K562 (cell line): ENCODE results near the gene TCF12. TPM values are rescaled to one million over a fixed set of nuclear protein-coding genes. Genes with fewer than 3 reads are reported as not detected.

Source experiments
- ARID1B ChIP-seq: fragments of 450-650 bp; IDR thresholded peaks from 2 replicates; pipeline ENCODE4 v1.6.1; 2016; ENCODE audit warnings: antibody characterized with exemption, mild to moderate bottlenecking, inconsistent platforms
- ASH1L ChIP-seq: fragments of 450-650 bp; IDR thresholded peaks from 2 replicates; pipeline ENCODE4 v1.6.1; 2018; ENCODE audit warnings: borderline replicate concordance, mild to moderate bottlenecking, low read depth; ENCODE audit not compliant: partially characterized antibody
- BHLHE40 ChIP-seq: IDR thresholded peaks from 2 replicates; pipeline ENCODE4 v1.6.1; 2011; ENCODE audit warnings: low read length, improper control_type of control experiment
- CBX1 ChIP-seq: sonication (generic); IDR thresholded peaks from 2 replicates; pipeline ENCODE4 v1.6.1; 2016; ENCODE audit warnings: antibody characterized with exemption, low read depth, mild to moderate bottlenecking
- CREM ChIP-seq: IDR thresholded peaks from 2 replicates; pipeline ENCODE4 v1.6.1; 2014; ENCODE audit warnings: antibody characterized with exemption, low read depth
- CXXC5 ChIP-seq: fragments of 250-450 bp; sonication (Bioruptor Pico); IDR thresholded peaks from 2 replicates; pipeline ENCODE4 v1.8.0; 2022; ENCODE audit warnings: inconsistent platforms, mild to moderate bottlenecking, moderate library complexity
- DACH1 ChIP-seq: fragments of 450-650 bp; IDR thresholded peaks from 2 replicates; pipeline ENCODE4 v1.6.1; 2018; ENCODE audit not compliant: partially characterized antibody
- E2F6 ChIP-seq, 2 experiments: IDR thresholded peaks; 2 replicates each; pipeline ENCODE4 v1.6.1; 2011; ENCODE audit warnings: borderline replicate concordance in 1 of 2, control low read depth in 1 of 2, low read depth in 1 of 2, low read length in 1 of 2, mild to moderate bottlenecking in 1 of 2, mixed read lengths in 1 of 2, moderate library complexity in 1 of 2; ENCODE audit not compliant: insufficient read depth in 1 of 2, insufficient read length in 1 of 2, poor library complexity in 1 of 2, severe bottlenecking in 1 of 2; ENCODE audit errors: extremely low read depth in 1 of 2
- EP300 ChIP-seq: IDR thresholded peaks from 2 replicates; pipeline ENCODE4 v1.6.1; 2012; ENCODE audit warnings: low read length, improper control_type of control experiment
- JUND ChIP-seq, 2 experiments: IDR thresholded peaks; 2 replicates in 1 of 2; 3 replicates in 1 of 2; pipeline ENCODE4 v1.6.1; 2011; ENCODE audit warnings: borderline replicate concordance in 2 of 2, low read depth in 2 of 2, low read length in 2 of 2, improper control_type of control experiment in 1 of 2, missing biosample characterization in 1 of 2, missing genetic modification characterization in 1 of 2, missing genetic modification reagents in 1 of 2
- KDM1A ChIP-seq, 2 experiments: fragments of 450-650 bp; IDR thresholded peaks; 2 replicates each; pipeline ENCODE4 v1.6.1; 2016; ENCODE audit warnings: mild to moderate bottlenecking in 2 of 2
- L3MBTL2 ChIP-seq: fragments of 450-650 bp; IDR thresholded peaks from 2 replicates; pipeline ENCODE4 v1.6.1; 2016; ENCODE audit warnings: mild to moderate bottlenecking, moderate library complexity
- MTA3 ChIP-seq: fragments of 450-650 bp; formaldehyde crosslinking; IDR thresholded peaks from 2 replicates; pipeline ENCODE4 v1.6.1; 2017; ENCODE audit warnings: mild to moderate bottlenecking, borderline replicate concordance
- NBN ChIP-seq: fragments of 450-650 bp; IDR thresholded peaks from 2 replicates; pipeline ENCODE4 v1.6.1; 2016; ENCODE audit warnings: low read depth, mild to moderate bottlenecking
- NFIC ChIP-seq: fragments of 450-650 bp; IDR thresholded peaks from 2 replicates; pipeline ENCODE4 v1.6.1; 2017; ENCODE audit warnings: mild to moderate bottlenecking, inconsistent platforms
- NR4A1 ChIP-seq, 2 experiments: fragments of 250-450 bp in 1 of 2; fragments of 450-650 bp in 1 of 2; sonication (Bioruptor Pico) in 1 of 2; IDR thresholded peaks; 2 replicates each; pipeline versions ENCODE4 v1.4.0 to v1.6.1; 2016 to 2020; ENCODE audit warnings: mild to moderate bottlenecking in 2 of 2, missing compliant biosample characterization in 1 of 2, missing genetic modification characterization in 1 of 2, moderate library complexity in 1 of 2
- PREB ChIP-seq: sonication (generic); formaldehyde crosslinking; IDR thresholded peaks from 2 replicates; pipeline ENCODE4 v1.8.1; 2023; ENCODE audit warnings: mild to moderate bottlenecking, missing genetic modification reagents
- PTTG1 ChIP-seq: fragments of 450-650 bp; IDR thresholded peaks from 2 replicates; pipeline ENCODE4 v1.6.1; 2016; ENCODE audit warnings: low read depth, mild to moderate bottlenecking, missing genetic modification characterization, missing compliant biosample characterization
- PYGO2 ChIP-seq: fragments of 450-650 bp; IDR thresholded peaks from 2 replicates; pipeline ENCODE4 v1.6.1; 2016; ENCODE audit warnings: mild to moderate bottlenecking, missing genetic modification characterization, moderate library complexity, missing compliant biosample characterization
- RBM25 ChIP-seq: fragments of 200-400 bp; formaldehyde crosslinking; IDR thresholded peaks from 2 replicates; pipeline ENCODE4 v1.6.1; 2018; ENCODE audit warnings: low read length, low read depth, moderate library complexity; ENCODE audit not compliant: severe bottlenecking
- STAG1 ChIP-seq: sonication (generic); formaldehyde crosslinking; IDR thresholded peaks from 2 replicates; pipeline ENCODE4 v1.5.0; 2020; ENCODE audit warnings: missing genetic modification reagents, borderline replicate concordance
- ZNF395 ChIP-seq: fragments of 200-800 bp; sonication (Bioruptor generic); IDR thresholded peaks from 2 replicates; pipeline ENCODE4 v1.6.1; 2017; ENCODE audit warnings: missing genetic modification characterization, missing compliant biosample characterization
- ZNF644 ChIP-seq: fragments of 200-800 bp; sonication (Bioruptor generic); IDR thresholded peaks from 2 replicates; pipeline ENCODE4 v1.6.1; 2016; ENCODE audit warnings: low read depth, missing genetic modification characterization, missing compliant biosample characterization
- polyA plus RNA-seq, 8 experiments: library from polyadenylated mRNA; depleted of rRNA in 4 of 8; stranded (reverse) in 5 of 8; unstranded in 3 of 8; fragments of >200 nt; fragmentation: Nextera tagmentation in 2 of 8; fragmentation: Illumina TruSeq in 1 of 8; extraction: Ambion mirVana in 2 of 8; extraction: Trizol in 1 of 8; gene quantifications; 2 replicates each; pipeline versions ENCODE4 v1.2.1 to v1.2.3, GENCODE V29; 2011 to 2014; ENCODE audit warnings: inconsistent platforms in 1 of 8, missing spikeins in 1 of 8
- total RNA-seq, 7 experiments: library from RNA; depleted of rRNA in 6 of 7; stranded (reverse); fragments of >200 nt in 6 of 7; fragmentation: Illumina TruSeq in 2 of 7; extraction: Trizol in 2 of 7; gene quantifications; 2 replicates each; pipeline versions ENCODE4 v1.2.1 to v1.2.3, GENCODE V29; 2011 to 2021; ENCODE audit warnings: low replicate concordance in 1 of 7

The TCF12 gene
- total and polyA plus RNA-seq, 9 of the 15 experiments (the other 6 are each of a cell fraction or from before 2014, with no cell fraction given), result 10.5 to 132 (median 52.9) TPM

GRCh38 chr15:57312318-57313133 lies 394.1 kb downstream of the TCF12 start (continued):
- TF ChIP-seq JUND (IDR thresholded peaks at IDR 0.05; ENCODE audit: borderline replicate concordance, low read depth, low read length) (no peak), JUND (tag; IDR thresholded peaks at IDR 0.05; ENCODE audit: borderline replicate concordance, low read depth, low read length) (peak; percentile 53; the same call in 1 of the 3 replicates), RBM25 (no peak), BHLHE40 (peak; percentile 40; the same call in 1 of the 2 replicates), ZNF395 (CRISPR knock-in tag) (peak; percentile 93), NFIC (peak; percentile 94), CXXC5 (CRISPR knock-in tag) (peak; percentile 73), ARID1B (peak; percentile 65), CREM (0 out of 2 replicates have a peak, but pooled peaks have one; percentile 0), PTTG1 (0 out of 2 replicates have a peak, but pooled peaks have one; percentile 19), ASH1L (no peak), ZNF644 (tag) (0 out of 2 replicates have a peak, but pooled peaks have one; percentile 52), PREB (CRISPR knock-in tag) (no peak), L3MBTL2 (peak; percentile 80), PYGO2 (tag) (0 out of 2 replicates have a peak, but pooled peaks have one; percentile 35), KDM1A (IDR thresholded peaks at IDR 0.05) (peak in 1 of 2 experiments; percentile 11; a peak in 1 of 4 replicates), DACH1 (no peak), NR4A1 (CRISPR knock-in tag; IDR thresholded peaks at IDR 0.05) (no peak), NR4A1 (tag; IDR thresholded peaks at IDR 0.05) (peak; percentile 69), E2F6 (IDR thresholded peaks at IDR 0.05; ENCODE audit: borderline replicate concordance in 1 of 2, extremely low read depth in 1 of 2, insufficient read depth in 1 of 2, insufficient read length in 1 of 2, low read depth in 1 of 2, low read length in 1 of 2, poor library complexity in 1 of 2, severe bottlenecking in 1 of 2) (peak in 1 of 2 experiments; percentile 65), MTA3 (0 out of 2 replicates have a peak, but pooled peaks have one; percentile 50), NBN (peak; percentile 41; the same call in 1 of the 2 replicates), EP300 (peak; percentile 12; the same call in 1 of the 2 replicates), CBX1 (no peak), STAG1 (no peak)
